NCI-H82 treated with DMSO at 0.1 percent for 48 hours (cell line): ENCODE measurements around the gene LCNL1.

ENCODE experiments used
- DNase-seq: peaks from one replicate; lab custom pipeline; 2025; ENCODE audit not compliant: unreplicated experiment; lab: John Stamatoyannopoulos, UW

The LCNL1 gene

DNA sequence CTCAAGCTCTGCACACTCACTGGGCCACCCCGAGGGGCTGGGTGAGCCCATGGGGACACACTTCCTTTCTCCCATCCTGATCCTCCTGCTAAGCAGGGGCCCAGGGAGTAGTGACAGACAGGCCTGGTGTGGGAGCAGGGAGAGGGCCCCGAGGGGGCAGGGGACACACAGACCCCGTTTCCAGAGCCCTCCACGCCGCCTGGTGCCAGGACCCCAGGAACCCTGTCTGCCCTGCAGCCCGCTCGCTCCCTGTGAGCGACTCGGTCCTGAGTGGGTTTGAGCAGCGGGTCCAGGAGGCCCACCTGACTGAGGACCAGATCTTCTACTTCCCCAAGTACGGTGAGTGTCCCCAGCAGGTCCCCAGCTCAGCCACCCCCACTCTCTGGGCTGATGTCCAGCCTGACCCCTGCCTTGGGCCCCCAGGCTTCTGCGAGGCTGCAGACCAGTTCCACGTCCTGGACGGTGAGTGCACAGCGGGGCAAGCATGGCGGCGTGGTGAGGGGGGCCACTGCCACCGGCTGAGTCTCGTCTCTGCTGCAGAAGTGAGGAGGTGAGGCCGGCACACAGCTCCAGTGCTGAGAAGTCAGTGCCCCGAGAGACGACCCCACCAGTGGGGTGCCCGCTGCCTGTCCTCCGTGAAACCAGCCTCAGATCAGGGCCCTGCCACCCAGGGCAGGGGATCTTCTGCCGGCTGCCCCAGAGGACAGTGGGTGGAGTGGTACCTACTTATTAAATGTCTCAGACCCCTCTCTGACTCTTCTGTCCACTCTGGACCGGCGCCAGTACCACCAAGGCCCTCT lies 36.4 kb upstream of the LCNL1 start:
- no peak for DNase-seq

DNA sequence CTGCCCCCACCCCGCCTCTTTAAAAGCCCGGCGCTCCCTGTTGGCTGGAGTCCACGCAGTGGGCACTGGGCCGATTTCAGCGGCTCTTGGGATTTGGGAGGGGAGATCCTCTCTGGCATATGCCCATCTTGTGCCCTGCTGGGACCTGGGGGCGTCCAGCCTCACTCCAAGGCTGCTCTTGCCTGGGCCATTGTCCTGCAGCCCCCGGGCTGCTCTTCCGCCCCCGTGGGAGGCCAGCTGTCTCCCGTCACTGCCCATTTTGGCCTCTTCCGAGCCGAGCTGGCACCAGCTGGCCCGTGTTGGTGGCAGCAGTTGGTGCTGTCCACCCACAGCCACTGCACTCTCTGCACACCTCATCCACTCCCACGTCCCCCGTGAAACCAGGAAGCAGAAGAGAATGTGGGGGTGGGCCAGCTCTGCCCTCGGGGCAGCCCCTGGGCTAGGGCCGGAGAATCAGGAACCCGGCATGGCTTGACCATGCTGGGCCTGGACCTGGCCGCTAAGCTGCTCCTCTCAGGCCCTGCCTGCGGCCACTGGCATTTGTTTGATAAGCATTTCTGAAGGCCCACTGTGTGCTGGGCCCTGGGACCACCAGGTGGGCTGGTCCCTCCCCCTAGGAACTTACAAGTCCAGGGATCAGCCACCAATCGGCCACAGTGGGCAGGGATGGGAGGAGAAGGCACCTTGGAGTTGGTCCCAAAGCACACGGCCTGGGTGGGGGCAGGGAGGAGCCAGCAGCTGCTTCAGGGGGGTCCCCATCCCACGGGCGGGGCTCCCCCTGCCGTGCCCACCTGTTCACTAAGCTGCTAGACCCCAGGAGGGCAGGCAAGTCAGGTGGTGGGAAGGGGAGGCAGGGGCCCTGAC lies 35.5 kb upstream of the LCNL1 start:
- no peak for DNase-seq

DNA sequence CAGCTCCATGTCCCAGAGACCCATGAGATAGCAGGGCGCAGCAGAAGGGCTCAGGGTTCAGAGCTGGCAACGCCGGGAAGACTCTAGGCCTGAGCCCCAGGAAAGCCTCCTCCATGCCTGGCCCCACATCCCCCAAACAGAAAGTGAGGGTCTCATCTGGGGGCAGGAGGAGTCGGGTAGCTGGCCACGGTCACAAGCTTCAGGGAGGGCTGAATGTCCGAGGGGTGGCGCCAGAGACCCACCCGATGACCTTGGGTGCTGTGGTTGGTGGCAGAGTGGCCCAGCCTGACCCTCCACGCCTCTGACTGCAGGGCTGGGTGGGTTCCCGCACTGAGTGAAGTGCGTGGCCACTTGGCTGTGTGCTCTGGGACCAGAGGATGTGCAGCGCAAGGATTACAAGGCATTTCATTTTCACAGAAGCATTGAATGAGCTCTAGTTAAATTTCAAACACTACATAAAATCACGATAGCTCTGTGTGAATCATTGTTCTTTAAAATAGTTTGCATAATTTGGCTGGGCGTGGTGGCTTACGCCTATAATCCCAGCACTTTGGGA lies 34.8 kb upstream of the LCNL1 start:
- no peak for DNase-seq

DNA sequence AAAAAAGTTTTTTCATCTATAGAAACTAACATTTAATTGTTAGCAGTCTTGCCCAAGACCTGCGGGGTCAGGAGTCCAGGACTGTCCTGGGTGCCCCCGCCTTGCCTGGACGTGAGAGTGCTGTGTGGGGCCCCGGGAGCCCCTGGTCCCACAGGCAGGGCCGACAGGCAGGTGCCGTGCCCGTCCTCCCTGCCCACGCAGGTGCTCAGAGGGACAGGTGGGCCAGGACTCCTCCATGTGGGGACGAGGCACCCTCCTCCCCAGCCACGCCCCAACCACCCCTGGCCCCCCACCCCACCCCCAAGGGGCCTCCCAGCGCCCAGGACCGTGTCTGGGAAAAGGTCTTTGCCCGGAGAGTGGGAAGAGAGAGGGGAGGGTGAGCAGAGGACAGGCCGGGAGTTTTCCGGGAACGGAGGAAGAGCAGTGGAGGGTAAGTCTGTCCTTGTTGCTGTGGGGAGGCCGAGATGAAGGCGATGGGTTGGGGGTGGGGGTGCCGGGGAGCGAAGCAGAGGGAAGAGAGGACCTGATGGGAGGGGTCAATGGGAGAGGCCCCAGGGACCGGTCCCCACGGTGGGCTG lies 33.5 kb upstream of the LCNL1 start:
- no peak for DNase-seq

DNA sequence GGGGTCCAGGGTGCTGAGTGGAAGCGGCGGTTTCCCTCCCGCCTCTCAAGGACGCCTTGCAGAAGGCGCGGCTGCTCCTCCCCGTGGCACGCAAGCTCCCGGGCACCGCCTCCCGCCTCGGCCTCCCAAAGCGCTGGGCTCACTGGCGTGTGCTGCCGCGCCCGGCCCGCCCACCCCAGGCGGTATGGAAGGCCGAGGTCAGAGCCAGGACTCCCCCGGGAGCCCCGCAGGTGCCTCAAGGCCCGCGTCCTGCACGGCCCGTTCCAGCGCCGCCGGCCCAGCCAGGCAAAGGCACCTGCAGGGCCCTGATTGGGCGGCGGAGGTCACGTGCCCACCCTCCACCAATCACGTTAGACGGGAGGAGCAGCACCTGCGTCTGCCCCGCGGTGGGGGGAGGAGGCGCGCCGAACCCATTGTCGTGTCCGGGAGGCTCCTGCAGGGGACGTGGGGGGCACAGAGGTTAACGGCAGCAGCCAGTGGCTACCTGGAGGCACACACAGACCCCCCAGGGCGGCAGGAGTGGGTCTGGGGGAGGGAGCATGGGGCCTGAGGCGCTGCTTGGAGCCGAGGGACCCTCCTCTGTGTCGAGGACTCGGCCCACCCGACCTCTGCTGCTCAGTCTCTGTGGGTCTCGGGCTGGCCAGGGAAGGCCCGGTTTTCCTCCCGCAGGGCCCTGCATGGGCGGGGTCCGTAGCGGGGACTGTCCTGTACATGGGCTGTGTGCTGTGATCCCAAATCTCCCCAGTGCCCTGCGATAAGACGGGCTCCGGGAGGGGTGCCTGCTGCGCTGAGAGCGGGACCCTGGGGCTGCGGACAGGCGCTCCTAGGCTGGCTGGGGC lies 32.8 kb upstream of the LCNL1 start:
- peak; percentile 62 for DNase-seq

DNA sequence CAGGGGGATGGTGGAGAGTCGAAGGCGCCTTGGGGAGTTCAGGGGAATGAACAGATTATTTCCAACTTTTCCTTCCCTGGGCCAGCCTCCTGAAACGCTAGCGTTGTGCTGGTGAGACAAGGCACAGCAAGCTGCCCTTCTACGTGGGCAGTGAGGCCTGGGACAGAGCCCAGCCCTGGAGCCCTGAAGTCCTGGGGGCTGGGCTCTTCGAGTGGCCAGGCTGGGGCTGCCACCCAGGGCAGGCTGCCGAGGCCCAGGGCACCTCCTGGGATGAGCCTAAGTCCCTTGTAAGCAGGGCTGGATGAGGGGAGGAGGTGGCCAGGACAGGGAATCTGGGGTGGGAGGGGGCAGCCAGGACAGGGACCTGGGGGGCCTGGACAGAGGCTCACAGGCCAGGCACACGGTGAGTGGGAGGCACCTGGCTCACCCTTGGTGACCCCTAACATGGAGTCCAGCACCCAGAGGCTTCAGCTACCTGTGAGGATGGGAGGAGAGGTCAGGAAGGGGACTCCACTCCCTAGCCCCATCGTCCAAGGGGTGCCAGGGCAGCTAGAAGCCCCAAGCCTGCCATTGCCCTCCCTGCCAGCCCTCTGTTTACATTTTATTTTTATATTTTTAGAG lies 32.0 kb upstream of the LCNL1 start:
- no peak for DNase-seq

DNA sequence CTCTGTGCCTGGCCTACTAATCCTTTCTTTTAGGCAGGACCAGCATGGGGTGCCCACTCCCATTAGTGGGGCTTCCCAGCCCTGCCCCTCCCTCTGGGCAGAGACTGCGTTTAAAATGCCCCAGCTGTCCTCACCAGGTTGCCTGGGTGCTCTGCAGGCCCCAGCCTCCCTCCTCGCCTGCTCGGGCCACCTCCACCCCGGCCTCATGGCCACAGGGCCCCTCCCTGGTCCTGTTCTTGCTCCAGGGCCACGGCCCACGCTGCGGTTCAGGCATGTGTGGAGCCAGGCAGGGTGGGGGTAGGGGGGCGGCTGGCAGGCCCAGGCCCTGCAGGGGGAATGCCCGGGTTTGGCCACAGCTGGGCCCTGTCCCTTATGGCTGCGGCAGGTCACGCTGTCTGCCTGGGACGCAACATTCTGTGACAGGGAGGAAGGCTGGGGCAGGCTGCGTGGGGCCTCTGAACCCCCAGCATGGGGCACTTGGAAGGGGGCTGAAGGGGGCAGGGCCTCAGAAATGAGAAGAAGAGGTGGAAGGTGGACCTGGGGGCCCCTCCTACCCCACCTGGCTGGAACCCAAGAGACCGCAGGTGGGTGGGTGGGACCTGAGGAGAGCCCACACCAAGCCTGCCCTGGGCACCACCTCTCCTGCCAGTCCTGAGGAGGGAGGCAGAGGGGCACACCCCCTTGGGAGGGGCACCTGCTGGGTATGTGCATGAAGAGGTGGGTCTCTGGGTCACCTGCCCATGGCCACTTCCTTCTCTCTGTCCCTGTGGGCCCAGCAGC lies 31.1 kb upstream of the LCNL1 start, which contains the start of gene LCN12:
LCN12 (plus strand) TSS at position 733 of the 780 bp plus-strand sequence. CDS start 55 bp downstream, outside the sequence.
- DNase-seq, result no peak

DNA sequence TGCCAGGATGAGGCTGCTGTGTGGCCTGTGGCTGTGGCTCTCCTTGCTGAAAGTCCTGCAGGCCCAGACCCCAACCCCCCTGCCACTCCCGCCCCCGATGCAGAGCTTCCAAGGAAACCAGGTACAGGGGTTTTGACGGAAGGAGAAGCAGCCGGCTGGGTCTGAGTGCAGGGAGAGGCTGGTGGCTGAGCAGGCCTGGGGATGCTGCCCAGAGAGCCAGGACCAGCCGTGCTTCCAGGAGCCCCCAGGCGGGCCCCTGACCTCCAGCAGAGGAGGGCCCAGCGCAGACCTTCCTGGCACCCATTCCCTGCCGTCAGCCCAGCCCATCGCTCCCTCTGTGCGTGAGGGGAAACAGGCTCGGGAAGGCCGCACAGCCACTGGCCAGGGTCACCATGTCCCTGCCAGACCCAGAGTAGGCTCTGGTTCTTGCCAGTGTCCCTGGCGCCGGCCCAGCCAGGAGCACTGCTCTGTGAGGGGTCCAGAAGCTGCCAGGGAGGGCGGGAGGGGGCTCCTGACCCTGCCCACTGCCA lies 30.4 kb upstream of the LCNL1 start:
- DNase-seq, result no peak

DNA sequence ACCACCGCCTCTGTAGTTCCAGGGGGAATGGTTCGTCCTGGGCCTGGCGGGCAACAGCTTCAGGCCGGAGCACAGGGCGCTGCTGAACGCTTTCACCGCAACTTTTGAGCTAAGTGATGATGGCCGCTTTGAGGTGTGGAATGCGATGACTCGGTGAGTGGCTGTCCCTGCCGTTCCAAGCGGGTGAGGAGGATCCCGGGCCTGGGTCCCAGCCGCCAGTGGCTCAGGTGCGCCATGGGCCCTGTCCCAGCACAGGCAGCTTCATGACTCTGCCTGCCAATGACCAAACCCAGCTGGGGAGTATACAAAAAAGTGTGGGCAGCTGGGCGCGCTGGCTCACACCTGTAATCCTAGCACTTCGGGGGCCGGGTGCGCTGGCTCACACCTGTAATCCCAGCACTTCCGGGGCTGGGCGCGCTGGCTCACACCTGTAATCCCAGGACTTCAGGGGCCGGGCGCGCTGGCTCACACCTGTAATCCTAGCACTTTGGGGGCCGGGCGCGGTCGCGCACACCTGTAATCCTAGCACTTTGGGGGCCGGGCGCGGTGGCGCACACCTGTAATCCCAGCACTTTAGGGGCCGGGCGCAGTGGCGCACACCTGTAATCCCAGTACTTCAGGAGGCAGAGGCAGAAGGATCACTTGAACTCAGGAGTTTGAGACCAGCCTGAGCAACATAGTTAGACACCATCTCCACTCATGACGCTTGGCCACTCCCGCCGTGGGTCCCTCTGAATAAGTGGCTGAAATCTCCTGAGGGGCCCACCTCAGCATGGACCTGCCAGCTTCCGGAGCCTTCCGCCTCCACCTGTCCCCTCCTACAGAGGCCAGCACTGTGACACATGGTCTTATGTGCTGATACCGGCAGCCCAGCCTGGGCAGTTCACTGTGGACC lies 29.7 kb upstream of the LCNL1 start:
- DNase-seq, result no peak

DNA sequence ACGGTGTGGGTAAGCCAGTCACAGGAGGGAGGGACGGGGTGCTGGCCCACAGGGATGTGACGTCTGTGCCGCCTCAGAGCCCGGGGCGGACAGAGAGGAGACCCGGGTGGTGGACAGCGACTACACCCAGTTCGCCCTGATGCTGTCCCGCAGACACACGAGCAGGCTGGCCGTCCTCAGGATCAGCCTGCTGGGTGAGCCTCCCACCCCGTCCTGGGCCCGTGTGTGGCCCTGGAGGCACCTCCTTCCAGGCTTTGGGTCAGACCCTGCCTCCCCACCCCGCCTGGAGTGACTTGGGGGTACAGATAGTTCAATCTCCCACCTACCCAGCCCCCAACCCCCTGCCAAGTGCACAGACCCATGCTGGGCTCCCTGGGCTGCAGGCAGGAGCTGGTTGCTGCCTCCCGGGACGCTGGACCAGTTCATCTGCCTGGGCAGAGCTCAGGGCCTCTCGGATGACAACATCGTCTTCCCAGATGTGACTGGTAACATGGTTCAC lies 29.0 kb upstream of the LCNL1 start:
- DNase-seq, result no peak

DNA sequence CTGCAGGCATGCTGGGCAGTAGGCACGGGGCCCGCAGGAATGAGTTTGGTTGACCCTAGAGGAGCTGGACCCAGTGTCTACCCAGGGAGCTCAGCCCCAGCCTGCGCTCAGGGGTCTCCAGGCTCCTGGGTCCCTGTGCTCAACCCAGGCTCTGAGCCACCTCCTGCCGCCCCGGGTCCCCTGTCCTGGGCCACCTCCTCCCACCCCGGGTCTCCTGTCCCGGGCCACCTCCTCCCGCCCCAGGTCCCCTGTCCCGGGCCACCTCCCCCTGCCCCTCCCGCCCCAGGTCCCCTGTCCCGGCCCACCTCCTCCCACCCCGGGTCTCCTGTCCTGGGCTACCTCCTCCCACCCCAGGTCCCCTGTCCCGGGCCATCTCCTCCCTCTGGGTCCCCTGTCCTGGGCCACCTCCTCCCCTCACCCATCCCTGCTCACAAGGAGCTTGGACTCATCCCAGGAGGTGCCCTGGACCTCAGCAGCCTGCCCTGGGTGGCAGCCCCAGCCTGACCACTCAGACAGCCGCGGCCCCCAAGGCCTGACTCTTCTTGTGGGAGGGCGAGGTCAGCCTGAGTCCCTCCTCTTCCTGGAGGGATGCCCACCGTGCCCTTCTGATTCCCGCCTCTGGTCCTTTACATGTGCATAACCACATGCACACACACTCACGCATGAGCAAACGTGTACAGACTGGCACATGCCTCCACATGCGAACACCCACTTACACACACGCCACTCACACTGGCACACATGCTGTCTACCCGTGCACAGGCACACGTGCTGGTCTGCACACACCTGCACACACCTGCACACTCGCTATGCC lies 28.3 kb upstream of the LCNL1 start:
- no peak for DNase-seq

DNA sequence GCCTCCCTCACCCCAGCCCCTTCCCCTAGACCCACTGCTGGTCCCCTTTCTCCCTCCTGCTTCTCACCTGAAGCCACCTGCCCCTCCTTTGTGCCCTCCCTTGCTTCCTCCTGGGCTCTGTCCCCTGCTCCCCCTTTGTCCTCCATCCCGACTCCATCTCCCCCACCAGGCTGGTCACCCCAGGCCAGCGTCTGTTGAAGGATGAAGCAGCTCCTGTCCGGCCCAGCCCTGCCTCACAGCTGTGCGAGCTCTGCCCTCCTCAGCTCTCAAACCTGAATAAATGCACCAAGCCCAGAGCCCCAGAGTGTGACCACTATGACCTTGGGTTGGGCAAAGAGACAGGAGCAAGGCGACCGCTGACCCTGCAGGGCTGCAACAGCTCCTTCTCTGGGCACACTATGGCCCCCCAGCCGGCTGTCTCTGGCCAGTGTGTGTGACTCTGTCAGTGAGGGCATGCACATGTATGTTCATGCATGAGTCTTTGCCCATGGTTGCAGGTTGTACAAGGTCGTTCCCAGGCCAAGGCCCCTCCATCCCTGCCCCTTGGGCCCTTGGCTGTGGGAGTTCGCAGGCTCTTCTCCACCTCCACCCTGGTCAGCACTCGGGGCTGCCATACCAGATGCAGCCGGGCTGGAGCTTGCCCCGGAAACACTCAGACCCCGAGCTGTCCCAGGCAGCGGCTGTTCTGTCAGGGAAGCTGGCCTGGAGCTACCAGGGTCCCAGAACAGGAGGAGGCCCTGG lies 27.4 kb upstream of the LCNL1 start:
- no peak for DNase-seq

DNA sequence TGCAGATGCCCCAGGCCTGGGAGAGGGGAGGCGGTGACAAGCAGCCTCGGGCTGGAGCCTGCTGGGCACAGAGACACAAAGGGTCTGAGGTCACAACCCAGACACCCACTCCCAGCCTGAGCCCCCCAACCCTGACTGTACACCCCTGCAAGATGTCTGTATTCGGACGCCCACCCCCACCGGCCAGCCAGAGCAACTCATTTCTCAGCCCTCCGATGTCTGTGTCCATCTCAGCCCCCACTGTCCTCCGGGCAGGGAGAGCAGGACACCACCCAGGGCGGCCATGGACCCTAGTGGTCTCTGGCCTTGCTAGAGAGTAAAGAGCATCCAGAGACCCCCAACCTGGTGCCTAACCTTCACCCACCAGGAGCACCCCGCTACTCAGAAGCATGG lies 26.9 kb upstream of the LCNL1 start:
- DNase-seq, result no peak

DNA sequence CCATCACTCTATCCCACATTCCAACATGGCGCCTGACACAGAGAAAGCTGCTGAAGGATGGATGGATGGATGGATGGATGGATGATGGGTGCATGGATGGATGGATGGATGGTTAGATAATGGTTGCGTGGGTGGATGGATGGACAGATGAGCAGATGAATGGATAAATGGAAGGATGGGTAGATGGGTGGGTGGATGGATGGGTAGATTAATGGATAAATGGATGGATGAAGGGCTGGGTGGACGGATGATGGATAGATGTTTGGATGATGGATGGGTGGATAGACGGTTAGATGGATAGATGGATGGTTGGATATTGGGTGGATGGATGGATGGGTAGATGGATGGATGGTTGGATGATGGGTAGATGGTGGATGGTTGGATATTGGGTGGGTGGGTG lies 26.2 kb upstream of the LCNL1 start:
- DNase-seq, result no peak

DNA sequence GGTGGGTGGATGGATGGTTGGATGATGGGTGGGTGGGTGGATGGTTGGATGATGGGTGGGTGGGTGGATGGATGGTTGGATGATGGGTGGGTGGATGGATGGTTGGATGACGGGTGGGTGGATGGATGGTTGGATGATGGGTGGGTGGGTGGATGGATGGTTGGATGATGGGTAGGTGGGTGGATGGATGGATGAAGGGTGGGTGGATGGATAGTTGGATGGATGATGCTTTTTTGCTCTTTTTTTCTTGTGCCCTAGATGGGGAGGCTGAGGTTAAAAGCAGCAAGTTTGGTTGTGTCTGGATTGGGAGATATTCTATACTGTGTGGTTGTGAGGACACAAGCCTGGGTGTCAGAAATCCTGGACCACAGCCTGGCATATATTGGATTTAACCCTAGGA lies 25.3 kb upstream of the LCNL1 start:
- no peak for DNase-seq

DNA sequence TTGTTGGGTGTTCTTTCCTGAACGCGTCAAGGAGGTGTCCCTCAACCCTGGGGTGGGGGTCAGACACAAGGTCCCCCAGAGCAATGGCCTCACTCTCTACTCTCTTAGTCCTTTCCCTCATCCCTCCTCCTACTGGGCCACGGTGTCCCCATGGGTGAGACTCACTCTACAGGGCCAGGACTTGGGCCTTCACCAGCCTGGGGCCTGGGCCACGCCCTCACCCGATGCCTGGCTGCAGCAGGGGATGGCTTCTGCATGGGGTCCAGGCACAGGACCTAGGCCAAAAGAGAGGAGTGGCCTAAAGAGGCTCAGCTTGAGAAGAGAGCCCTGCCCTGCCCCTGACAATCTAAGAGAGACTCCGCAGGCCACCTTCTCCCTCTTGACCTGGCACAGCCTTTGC lies 24.9 kb upstream of the LCNL1 start:
- no peak for DNase-seq
